Colonic mucosa (tissue), 4 donors: Measurements from ENCODE around the gene FOXJ2. TPM values are rescaled to one million over a fixed set of nuclear protein-coding genes. Genes with fewer than 3 reads are reported as not detected.
A peak's percentile ranks its signal among the peaks of the same experiment; 100 is the strongest.
"Not testable (repeated sequence)": the region's sequence is repeated elsewhere in the genome, so short reads cannot be mapped to it uniquely, and the experiment has no call there.

Experiments
- DNase-seq: peaks from one replicate; pipeline ENCODE4 v3.0.0-alpha.2; 2020
- H3K27ac ChIP-seq: fragments of 200-600 bp; one replicate; pipeline ENCODE4 v1.8.0; 2021
- H3K27me3 ChIP-seq: fragments of 200-600 bp; one replicate; pipeline ENCODE4 v1.8.0; 2021
- H3K36me3 ChIP-seq: fragments of 200-600 bp; one replicate; pipeline ENCODE4 v1.8.0; 2021
- H3K4me1 ChIP-seq: fragments of 200-600 bp; one replicate; pipeline ENCODE4 v1.8.0; 2021; ENCODE audit warnings: mild to moderate bottlenecking
- H3K4me3 ChIP-seq: fragments of 200-600 bp; one replicate; pipeline ENCODE4 v1.8.0; 2021
- H3K9ac ChIP-seq, 2 donors: one replicate each; pipeline ENCODE4 v1.7.0; 2013; ENCODE audit warnings: control low read depth in 2 of 2, low read depth in 2 of 2, low read length in 2 of 2
- H3K9me3 ChIP-seq: fragments of 200-600 bp; one replicate; pipeline ENCODE4 v1.8.0; 2021
- intact Hi-C: fragments of 100-400 bp; cut with DNase I; formaldehyde crosslinking; loops from one replicate; pipeline ENCODE4 v1.14.1; 2022
- total RNA-seq, 2 donors: library from RNA; stranded (reverse); fragmentation: NEBNext Ultra II Directional in 1 of 2; extraction: Animal tissue kit (Norgen Biotek cat#: 25700) in 1 of 2; gene quantifications; one replicate each; pipeline ENCODE4 v1.2.1, GENCODE V29; 2021
- TF ChIP-seq, protein P1 (sequence below): fragments of 200-600 bp; IDR thresholded peaks from one replicate; pipeline ENCODE4 v1.8.0; 2022; ENCODE audit warnings: antibody characterized with exemption, mild to moderate bottlenecking
- donor health status: healthy.
- donor health status: DM: no; HTN: no; CAD: no.
- donor health status: DM: no; HTN: no; CAD: no.

The FOXJ2 gene
- total RNA-seq, 2 donors from 2014 or later = 10.7 to 14.9 TPM

DNA sequence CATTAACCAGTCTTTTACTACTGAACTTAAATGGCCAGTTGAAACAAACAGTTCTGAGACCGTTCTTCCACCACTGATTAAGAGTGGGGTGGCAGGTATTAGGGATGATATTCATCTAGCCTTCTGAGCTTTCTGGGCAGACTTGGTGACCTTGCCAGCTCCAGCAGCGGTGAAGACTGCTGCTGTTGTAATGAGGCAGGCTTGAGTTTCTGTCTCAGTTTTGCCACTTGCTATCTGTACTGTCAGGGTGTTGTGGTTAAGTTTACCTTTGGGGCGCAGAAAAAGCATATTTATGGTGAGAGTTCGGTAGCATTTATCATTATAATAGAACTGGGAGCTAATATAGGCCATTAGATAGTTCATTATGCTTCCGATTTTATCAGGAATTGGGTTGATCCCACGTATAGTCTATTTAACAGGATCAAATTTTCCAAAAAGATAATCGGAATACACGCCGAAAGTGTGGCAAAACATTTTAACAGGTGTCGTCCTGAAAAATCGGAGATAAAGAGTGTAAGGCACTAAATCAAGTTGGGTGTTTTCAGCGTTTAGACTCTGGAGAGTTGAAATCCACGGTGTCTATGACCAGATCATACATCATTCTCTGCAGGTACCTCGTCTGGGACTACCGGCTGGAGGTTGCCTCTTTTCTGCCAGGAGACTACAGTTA lies 48.9 kb downstream of the FOXJ2 start:
- peak; percentile 41 for DNase-seq
- intact Hi-C loops = loop anchor here (5.0 kb wide), 1 partner anchor 44 kb away; no protein-coding TSS in a partner anchor
- TF ChIP-seq, protein P1, sequence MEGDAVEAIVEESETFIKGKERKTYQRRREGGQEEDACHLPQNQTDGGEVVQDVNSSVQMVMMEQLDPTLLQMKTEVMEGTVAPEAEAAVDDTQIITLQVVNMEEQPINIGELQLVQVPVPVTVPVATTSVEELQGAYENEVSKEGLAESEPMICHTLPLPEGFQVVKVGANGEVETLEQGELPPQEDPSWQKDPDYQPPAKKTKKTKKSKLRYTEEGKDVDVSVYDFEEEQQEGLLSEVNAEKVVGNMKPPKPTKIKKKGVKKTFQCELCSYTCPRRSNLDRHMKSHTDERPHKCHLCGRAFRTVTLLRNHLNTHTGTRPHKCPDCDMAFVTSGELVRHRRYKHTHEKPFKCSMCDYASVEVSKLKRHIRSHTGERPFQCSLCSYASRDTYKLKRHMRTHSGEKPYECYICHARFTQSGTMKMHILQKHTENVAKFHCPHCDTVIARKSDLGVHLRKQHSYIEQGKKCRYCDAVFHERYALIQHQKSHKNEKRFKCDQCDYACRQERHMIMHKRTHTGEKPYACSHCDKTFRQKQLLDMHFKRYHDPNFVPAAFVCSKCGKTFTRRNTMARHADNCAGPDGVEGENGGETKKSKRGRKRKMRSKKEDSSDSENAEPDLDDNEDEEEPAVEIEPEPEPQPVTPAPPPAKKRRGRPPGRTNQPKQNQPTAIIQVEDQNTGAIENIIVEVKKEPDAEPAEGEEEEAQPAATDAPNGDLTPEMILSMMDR = no peak

DNA sequence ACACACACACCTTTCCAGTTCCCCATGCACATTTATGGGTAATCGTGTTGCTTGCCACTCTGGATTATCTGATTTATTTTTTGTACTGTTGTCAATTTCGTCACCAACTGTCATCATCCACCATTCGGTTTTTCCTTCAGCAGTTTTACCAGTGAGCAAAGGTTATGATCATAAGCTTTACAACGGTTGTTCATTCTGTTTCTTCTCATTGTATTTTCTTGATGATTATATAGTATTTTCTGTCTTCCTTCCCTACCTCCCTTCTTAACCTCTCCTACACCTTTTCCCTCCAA lies 50.2 kb downstream of the FOXJ2 start:
- Histone ChIP-seq H3K27ac (peak overlapping the region; percentile 96), H3K4me3 (peak overlapping the region; percentile 60), H3K27me3 (no peaks in the 10 kb centered on the region), H3K36me3 (no peaks in the 10 kb centered on the region), H3K9me3 (no peaks in the 10 kb centered on the region), H3K9ac (peak overlapping the region; percentile 87 to 93), H3K4me1 (peaks cover 6% of the 10 kb centered on the region)
- TF ChIP-seq, protein P1 = no peak
- intact Hi-C loops = loop anchor here (5.0 kb wide), 1 partner anchor 45 kb away; no protein-coding TSS in a partner anchor
- no peak for DNase-seq

More for the DNA sequence above, 48.9 kb downstream of the FOXJ2 start:
- Histone ChIP-seq H3K9me3 (no peaks in the 10 kb centered on the region), H3K9ac (peak overlapping the region; percentile 37 to 93), H3K27ac (peak overlapping the region; percentile 96), H3K4me3 (peak overlapping the region; percentile 60), H3K4me1 (peaks cover 6% of the 10 kb centered on the region), H3K27me3 (no peaks in the 10 kb centered on the region), H3K36me3 (no peaks in the 10 kb centered on the region)

DNA sequence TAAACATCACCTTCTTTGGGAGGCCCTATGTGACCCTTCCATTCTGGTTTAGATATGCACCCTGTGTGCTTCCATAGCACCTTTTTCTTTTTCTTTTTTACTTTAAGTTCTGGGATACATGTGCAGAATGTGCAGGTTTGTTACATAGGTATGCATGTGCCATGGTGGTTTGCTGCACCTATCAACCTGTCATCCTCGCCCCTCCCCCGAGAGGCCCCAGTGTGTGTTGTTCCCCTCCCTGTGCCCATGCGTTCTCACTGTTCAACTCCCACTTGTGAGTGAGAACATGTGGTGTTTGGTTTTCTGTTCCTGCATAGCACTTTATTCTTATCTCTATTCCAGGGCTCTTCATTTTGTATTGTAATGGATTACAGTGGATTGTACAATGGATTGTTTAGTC lies 51.8 kb downstream of the FOXJ2 start:
- H3K4me1 ChIP-seq = not testable (repeated sequence)

DNA sequence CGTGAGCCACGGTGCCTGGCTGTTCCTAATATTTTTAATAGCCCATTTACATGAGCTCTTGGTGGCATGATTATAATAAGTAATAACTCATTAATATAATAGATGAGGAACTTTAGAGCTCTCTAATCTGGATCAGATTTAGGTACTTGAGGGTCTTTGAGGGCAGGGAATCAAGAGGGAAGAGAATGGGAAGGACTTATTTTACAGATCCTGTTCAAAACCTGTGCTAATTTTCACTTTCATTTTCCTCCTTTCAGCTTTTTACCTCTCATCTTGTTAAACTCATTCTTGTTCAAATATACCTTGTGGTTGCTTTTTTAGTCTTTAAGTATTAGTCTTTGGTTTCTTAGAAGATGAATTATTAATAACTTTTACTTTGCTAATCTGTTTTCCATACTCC lies 55.1 kb downstream of the FOXJ2 start:
- peaks cover 6% of the 10 kb centered on the region for H3K4me1 ChIP-seq
- H3K27ac ChIP-seq = peak overlapping the region; percentile 11
- TF ChIP-seq, protein P1 = no peak

More for the DNA sequence above, 51.8 kb downstream of the FOXJ2 start:
- H3K27ac ChIP-seq, H3K9me3 ChIP-seq, H3K36me3 ChIP-seq, H3K9ac ChIP-seq, H3K4me3 ChIP-seq, DNase-seq, H3K27me3 ChIP-seq: not testable (repeated sequence)
- intact Hi-C loops = loop anchor here (5.0 kb wide), 1 partner anchor 47 kb away; no protein-coding TSS in a partner anchor

GRCh38 chr12:8088574-8088973 lies 56.1 kb downstream of the FOXJ2 start:
- H3K36me3 ChIP-seq = peaks cover 8% of the 10 kb centered on the region
- H3K27me3 ChIP-seq = no peaks in the 10 kb centered on the region
- no peaks in the 10 kb centered on the region for H3K4me1 ChIP-seq
- H3K4me3 ChIP-seq = no peak overlapping the region
- TF ChIP-seq, protein P1 = no peak
- intact Hi-C loops = no loop called here
- H3K9ac ChIP-seq = no peak overlapping the region
- DNase-seq = no peak
- H3K9me3 ChIP-seq = no peaks in the 10 kb centered on the region
- H3K27ac ChIP-seq = no peak overlapping the region

More for the DNA sequence above, 55.1 kb downstream of the FOXJ2 start:
- no peaks in the 10 kb centered on the region for H3K9me3 ChIP-seq
- no peak for DNase-seq
- intact Hi-C loops = no loop called here
- peaks cover 1% of the 10 kb centered on the region for H3K36me3 ChIP-seq
- no peak overlapping the region for H3K9ac ChIP-seq
- H3K4me3 ChIP-seq = no peak overlapping the region
- H3K27me3 ChIP-seq = no peaks in the 10 kb centered on the region

DNA sequence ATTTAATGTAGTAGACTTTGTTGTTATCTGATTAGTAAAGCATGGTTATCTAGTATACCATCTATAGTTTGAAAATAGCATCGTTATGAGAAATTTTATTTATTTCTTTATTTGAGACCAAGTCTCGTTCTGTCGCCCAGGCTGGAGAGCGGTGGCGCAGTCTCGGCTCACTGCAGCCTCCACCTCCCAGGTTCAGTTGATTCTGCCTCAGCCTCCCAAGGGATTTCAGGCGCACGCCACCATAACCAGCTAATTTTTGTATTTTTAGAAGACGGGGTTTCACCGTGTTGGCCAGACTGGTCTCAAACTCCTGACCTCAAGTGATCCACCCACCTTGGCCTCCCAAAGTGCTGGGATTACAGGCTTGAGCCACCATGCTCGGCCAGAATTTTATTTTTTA lies 56.8 kb downstream of the FOXJ2 start:
- H3K36me3 ChIP-seq, intact Hi-C loops, H3K27ac ChIP-seq, H3K4me3 ChIP-seq, H3K9me3 ChIP-seq, H3K9ac ChIP-seq, H3K27me3 ChIP-seq, H3K4me1 ChIP-seq, DNase-seq: not testable (repeated sequence)
